GM19099 (cell line): ENCODE data around the gene RALGAPA1.

Experiments
- POLR2A ChIP-seq: IDR thresholded peaks from 3 replicates; pipeline ENCODE4 v1.6.1; 2011; ENCODE audit warnings: low read depth; ENCODE audit not compliant: insufficient read length; ENCODE audit errors: extremely low read depth

Gene RALGAPA1

DNA sequence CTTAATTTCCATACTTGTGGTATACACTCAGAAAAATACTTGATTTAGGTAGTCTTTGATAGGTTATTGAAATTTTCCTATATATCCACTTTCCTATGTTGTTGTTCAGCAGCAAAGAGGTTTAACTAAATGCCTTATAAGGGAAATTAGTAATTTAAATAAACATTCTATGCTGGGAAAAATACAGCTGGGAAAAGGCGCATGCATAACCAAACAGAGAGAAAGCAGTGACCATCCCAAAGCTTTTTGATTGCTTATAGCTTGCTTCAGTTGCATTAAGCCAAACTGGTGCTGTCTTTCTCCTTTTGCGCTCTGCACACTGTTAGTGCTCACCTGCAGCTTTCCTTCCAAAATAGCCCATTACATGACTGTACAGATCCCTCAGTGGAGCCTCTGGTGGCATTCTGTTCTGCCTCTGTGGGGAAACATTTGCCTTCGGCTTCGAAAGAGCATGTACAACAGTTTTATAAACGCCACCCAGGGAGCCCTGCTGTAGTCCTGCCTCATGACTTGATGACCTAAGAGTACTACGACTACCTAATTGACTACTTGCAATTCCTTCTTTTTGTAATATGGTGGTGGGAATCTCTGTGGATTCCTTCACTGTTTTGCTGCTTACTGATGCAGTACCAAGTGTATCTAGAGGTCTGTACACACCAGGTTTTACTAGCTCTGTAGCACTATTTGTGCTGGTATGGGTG, 120.8 kb downstream of the RALGAPA1 start:
- no peak for TF ChIP-seq POLR2A

DNA sequence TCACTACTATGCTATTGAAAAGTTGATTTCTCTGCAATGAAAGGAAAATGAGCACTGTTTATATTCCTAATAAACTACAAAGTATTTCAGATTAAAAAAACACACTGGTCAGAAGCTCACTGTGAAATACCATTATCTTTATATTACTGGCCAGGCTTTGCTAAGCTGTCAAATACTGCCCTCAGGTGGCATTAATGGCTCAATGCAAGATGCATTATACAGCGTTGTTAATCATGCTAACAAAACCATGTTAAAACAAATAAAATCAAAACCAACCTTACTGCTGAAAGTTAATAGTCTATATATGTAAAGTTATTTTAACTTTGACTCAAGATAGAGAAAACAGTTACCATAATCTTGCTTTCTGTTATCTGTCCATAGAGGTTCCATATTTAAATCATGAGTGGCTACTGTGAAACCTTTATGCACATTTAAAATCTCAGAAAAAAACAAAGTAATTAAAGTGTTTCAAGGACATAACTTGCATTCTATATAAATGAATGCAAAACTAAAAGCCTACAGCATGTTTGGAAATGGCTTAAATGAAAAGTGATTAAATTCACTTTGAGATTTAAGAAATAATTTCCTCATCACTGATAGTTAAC, 121.7 kb downstream of the RALGAPA1 start:
- no peak for TF ChIP-seq POLR2A

DNA sequence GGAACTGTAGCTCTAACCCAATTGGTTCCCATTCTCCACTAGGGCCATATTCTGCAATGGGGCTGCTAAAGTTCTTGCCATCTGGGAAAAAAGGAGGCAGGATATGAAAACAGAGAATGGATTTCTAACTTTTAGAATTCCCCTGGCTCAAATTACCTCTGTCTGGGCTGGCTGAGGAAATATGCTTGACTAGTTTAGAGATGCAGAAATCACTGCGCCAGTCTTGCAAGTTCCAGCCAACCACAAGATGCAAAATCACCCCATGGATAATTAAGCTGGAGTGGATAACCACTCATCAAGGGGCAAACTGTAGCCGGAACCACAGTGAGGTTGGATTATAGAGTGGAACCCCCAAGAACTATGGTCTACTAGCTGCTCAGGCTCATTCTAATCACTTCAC, 126.3 kb downstream of the RALGAPA1 start:
- no peak for TF ChIP-seq POLR2A

DNA sequence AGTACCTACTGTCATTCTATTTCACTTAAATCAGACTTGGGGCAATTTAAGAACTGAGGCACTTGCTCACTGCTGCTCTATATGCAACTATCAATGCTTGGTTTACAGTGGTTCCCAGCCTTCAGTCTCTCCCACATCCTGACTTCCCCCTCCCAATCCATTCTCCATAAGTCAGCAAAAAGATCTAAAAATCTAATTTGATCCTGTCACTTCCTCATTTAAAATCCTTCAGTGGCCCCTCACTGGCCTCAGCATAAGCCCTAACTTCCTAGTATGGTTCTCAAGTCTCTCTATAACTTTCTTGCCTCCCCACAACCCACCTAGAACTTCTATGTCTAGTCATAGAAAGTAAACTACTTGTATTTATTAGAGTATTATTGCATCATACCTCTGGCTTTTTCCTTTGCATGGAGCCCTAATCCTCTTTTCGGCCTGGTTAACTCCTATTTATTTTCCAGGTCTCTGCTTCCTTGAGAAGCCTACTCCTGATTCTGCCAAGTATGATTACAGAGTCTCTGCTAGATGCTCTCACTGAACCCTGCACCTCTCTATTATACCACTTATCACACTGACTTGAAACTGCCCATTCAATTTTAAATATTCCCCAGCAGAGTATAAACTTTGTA, 130.6 kb downstream of the RALGAPA1 start:
- no peak for TF ChIP-seq POLR2A

DNA sequence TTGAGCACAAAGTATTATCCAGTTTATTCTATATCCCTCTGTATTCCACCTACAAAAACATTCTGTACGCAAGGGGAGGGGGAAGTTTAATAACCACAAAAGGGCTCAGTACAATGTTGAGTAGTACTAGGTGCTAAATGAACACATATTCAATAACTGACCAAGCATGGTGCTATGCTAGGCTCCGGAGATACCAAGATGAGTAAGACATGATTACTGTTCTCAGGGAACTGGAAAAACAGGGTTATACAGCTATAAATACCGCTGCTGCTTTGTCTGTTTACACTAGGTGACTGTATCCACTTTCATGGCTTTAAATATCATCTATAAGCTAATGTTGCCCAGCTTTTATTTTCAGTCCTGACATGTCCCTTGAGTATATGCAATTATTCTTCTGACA, 139.3 kb downstream of the RALGAPA1 start:
- TF ChIP-seq POLR2A = no peak

DNA sequence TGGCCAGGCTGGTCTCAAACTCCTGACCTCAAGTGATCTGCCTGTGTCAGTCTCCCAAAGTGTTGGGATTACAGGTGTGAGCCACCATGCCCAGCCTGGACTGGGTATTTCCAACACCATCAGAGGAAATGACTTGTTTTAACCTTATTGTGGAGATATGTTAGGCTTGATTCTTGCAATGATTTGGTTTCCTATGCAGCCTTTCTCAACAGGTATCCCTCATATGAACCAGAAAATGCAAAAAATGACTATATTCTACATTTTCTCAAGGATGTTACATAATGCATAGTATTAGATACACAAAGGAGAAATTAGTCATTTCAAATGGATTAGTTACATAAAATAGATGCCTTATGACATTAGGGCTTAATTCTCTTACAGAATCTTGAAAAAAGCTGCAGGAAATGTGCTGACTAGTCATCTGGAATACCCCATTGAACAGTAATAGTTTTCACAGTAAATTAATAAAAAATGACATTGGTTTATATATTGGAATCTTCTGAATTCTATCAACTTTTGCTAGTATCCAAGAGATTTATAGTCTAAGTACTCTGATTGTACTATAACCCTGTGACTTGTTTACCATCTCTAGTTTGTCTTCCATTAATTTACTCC, 142.6 kb downstream of the RALGAPA1 start:
- no peak for TF ChIP-seq POLR2A

DNA sequence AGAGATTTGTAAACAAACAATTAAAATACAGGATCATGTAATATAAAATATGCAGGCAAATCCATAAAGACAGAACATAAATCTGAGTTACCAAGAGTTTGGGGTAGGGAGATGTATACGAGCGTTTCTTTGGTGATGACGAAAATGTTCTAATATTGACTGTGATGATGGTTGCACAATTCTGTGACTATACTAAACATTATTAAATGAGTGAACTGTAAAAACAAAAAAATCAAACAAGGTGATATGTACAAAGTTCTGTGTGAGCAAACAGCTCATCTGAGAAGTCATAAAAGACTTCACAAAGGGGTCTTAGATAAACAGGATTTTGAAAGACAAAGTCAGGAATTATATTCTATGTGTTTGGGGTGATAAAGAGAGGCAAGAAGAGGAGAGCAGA, 147.2 kb downstream of the RALGAPA1 start:
- no peak for TF ChIP-seq POLR2A

DNA sequence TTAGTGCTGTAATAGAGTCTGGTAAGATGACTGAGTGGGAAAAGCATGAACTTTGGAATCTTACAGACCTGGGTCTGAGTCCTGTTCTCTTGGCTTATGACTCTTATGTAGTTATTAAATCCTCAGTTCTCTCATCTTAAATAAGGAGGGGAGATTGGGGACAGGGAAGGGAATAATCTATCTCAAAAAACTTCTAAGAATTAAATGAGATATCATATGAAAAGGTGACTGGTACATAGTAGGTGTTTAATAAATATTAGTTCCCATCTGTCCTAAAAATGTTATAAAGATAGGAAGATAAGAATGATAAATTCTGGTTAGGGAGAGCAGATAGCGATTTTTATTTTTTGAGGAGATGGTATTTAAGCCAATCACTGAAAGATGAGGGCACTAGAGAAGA, 156.1 kb downstream of the RALGAPA1 start:
- TF ChIP-seq POLR2A = no peak

DNA sequence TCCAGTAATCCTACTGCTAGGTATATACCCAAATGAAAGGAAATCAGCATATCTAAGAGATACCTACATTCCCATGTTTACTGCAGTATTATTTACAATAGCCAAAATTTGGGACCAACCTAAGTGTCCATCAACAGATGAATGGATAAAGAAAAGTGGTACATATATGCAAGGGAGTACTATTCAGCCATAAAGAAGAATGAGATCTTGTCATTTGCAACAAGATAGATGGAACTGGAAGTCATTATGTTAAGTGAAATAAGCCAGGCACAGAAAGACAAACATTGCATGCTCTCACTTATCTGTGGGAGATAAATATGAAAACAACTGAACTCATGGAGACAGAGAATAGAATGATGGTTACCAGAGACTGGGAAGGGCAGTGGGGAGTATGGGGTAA, 165.6 kb downstream of the RALGAPA1 start:
- no peak for TF ChIP-seq POLR2A

DNA sequence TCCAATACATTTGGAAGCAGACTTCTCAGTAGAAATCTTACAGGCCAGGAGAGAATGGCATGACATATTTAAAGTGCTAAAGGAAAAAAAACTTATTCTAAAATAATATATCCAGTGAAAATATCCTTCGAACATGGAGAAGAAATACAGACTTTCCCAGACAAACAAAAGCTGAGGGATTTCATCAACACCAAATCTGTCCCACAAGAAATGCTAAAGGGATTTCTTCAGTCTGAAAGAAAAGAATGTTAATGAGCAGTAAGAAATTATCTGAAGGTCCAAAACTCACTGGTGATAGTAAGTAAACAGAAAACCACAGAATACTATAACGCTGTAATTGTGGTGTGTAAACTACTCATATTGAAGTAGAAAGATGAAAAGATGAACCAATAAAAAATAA, 171.2 kb downstream of the RALGAPA1 start:
- TF ChIP-seq POLR2A = no peak

DNA sequence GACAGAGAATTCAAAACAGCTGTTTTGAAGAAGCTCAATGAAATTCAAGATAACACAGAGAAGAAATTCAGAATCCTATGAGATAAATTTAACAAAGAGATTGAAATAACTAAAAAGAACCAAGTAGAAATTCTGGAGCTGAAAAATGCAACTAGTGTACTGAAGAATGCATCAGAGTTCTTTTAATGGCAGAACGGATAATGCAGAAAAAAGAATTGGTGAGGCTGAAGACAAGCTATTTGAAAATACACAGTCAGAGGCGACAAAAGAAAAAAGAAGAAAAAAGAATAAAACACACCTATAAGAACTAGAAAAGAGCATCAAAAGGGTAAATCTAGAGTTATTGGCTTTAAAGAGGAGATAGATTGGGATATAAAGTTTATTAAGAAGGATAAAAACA, 171.8 kb downstream of the RALGAPA1 start:
- no peak for TF ChIP-seq POLR2A

DNA sequence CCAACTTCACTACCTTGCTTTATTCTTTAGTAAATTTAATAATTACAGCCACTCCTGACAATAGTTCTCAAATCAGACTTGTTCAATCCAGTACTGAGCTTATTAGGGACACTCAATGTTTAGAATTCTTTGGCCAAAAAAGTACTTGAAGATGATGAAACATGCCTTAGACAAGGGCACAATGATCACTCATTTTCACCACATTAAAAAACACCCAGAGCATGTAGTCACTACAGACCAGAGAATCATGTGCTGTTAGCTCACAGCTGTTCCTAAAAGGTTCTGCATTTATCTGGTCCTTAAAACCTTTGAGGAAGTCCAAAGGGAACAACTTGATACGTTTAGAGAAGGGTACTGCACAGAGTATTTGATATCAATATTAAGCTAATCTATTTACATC, 176.4 kb downstream of the RALGAPA1 start:
- no peak for TF ChIP-seq POLR2A

DNA sequence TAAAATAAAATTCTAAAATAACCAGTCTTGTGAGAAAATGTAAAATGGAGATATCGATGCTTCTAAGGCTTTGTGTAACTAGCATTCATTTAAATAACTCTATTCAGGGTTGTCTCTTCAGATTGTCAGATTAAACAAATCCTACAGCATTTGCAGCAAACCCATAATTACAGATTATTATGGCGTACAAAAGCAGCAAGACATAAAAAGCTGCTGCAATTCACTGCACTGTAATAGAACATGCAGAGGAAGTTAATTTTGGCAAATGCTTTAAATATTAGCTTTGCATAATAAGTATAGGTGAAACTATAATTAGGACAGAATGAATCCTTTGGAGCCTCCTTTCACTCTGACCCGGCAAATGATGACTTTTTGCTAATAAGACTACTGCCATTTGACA, 176.8 kb downstream of the RALGAPA1 start:
- no peak for TF ChIP-seq POLR2A

DNA sequence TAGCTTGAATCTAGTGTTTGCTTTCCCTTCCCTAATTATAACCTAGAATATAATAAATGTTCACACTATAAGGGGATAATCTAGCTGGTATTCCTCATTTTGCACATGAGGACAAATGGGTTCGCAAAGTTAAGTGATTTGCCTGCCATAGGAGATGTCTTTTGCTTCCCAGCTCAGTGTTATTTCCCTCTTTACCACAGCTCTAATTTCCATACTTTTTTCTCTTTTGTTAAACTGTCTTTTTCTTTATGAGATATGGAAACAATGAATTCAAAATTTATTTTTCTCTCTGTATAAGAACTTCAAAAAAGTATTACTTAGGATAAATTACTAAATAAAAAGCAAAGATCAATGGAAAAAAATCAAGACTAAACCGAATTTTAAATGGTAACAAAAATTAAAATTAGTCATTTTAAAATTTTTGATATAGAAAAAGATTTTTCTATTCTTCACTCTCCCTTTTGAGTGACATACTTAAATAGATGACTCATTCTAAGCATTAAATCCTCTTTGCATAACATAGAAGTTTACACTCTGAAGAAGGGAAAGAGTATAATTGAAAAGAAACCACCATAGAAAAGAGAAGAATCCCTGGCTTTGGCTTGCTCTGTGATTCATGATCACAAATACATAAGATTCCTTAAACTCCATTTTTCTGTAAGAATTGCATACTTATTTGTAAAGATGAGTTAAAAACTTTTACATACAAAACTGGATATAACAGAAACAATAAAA, 177.9 kb downstream of the RALGAPA1 start:
- TF ChIP-seq POLR2A = no peak

DNA sequence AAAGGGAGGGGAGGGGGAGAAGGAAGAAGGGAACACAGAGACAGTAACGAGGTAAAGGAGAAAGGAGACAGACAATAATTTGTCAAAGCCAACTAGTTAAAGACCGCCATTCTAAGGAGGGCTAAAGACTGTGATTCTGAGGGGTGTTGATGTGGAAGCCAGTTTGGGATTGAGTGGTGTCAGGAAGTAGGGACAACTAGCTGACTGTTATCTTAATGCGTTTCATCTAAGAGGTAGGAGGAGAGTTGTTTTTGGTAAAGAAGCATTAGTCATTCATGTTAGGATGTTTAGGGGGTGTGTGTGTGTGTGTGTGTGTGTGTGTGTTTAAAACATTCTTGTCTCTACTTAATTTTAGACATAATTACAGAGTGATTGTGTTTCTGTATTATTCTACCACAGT, 180.1 kb downstream of the RALGAPA1 start:
- no peak for TF ChIP-seq POLR2A
